22Rv1 (cell line): ENCODE results near the gene PLEKHG4B.

Experiments used
- CTCF ChIP-seq: fragments of 450-650 bp; IDR thresholded peaks from 2 replicates; pipeline ENCODE4 v1.5.1; 2017; ENCODE audit warnings: mild to moderate bottlenecking
- ZFX ChIP-seq: fragments of 450-650 bp; IDR thresholded peaks from 2 replicates; pipeline ENCODE4 v1.6.1; 2017; ENCODE audit warnings: antibody characterized with exemption, borderline replicate concordance

- no peak for TF ChIP-seq CTCF
- TF ChIP-seq ZFX = no peak
These were observed 89.2 kb downstream of the PLEKHG4B start for GRCh38 chr5:181160-181559.
